ENCODE results near the gene SHB. TPM values are rescaled to one million over a fixed set of nuclear protein-coding genes. Genes with fewer than 3 reads are reported as not detected.

SHB gene
- total RNA-seq, 1 donor from 2014 or later, result 22.5 TPM

DNA sequence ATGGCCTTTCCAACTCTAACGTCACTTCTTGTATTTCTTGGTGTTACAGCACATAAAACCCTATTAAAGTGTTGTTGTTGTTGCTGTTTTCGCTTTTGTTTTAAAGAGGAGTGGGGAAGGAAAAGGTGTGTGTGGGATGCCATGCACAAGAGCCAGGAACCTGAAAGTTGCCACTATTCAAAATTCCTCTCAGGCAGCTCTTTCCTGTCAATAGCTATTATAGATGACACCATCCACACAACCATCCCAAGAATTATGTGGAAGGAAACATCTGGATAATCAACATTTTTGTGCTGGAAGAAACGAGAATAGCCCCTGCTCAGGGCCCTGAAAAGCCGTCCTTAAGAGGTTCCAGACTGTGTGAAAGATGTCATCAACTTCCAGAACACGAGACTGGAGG is 79.3 kb downstream of the SHB start:
- Mint-ChIP-seq H3K27ac (no peak overlapping the region), H3K4me3 (ENCODE audit: low read depth) (no peak overlapping the region), H3K27me3 (no peaks in the 10 kb centered on the region), H3K36me3 (ENCODE audit: insufficient read depth) (peaks cover 2% of the 10 kb centered on the region), H3K4me1 (ENCODE audit: low read depth) (peaks cover 14% of the 10 kb centered on the region), H3K9me3 (ENCODE audit: low read depth) (no peaks in the 10 kb centered on the region)
- TF ChIP-seq CTCF (IDR thresholded peaks at IDR 0.05; ENCODE audit: unreplicated experiment), result no peak
- DNase-seq (ENCODE audit: low spot score, unreplicated experiment), result no peak

DNA sequence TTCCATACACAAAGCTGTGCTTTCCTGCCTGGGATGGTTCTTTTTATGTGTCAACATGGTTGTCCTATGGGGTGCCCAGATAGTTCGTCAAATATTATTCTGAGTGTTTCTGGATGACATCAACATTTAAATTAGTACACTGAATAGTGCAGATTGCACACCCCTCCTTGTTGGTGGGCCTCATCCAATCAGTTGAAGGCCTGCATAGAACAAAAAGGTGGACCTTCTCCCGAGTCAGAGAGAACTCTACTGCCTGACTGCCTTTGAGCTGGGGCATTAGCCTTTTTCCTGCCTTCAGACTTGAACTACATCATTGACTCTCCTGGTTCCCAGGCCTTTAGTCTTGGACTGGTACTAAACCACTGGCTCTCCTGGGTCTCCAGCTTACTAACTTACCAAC is 80.4 kb downstream of the SHB start:
- Mint-ChIP-seq H3K4me3 (ENCODE audit: low read depth) (no peak overlapping the region), H3K27ac (no peak overlapping the region), H3K36me3 (ENCODE audit: insufficient read depth) (peaks cover 2% of the 10 kb centered on the region), H3K9me3 (ENCODE audit: low read depth) (no peaks in the 10 kb centered on the region), H3K27me3 (no peaks in the 10 kb centered on the region), H3K4me1 (ENCODE audit: low read depth) (peaks cover 16% of the 10 kb centered on the region)
- DNase-seq (ENCODE audit: low spot score, unreplicated experiment), result no peak
- no peak for TF ChIP-seq CTCF (IDR thresholded peaks at IDR 0.05; ENCODE audit: unreplicated experiment)

- H3K4me3 Mint-ChIP-seq (ENCODE audit: low read depth), result no peak overlapping the region
- H3K36me3 Mint-ChIP-seq (ENCODE audit: insufficient read depth), result peaks cover 3% of the 10 kb centered on the region
- DNase-seq (ENCODE audit: low spot score, unreplicated experiment), result no peak
- H3K4me1 Mint-ChIP-seq (ENCODE audit: low read depth), result peaks cover 14% of the 10 kb centered on the region
- TF ChIP-seq CTCF (IDR thresholded peaks at IDR 0.05; ENCODE audit: unreplicated experiment), result no peak
- no peaks in the 10 kb centered on the region for H3K9me3 Mint-ChIP-seq (ENCODE audit: low read depth)
- no peak overlapping the region for H3K27ac Mint-ChIP-seq
- H3K27me3 Mint-ChIP-seq, result no peaks in the 10 kb centered on the region
Measured at GRCh38 chr9:37988041-37988440, 81.0 kb downstream of the SHB start.

- Mint-ChIP-seq H3K36me3 (ENCODE audit: insufficient read depth) (peaks cover 3% of the 10 kb centered on the region), H3K27me3 (no peaks in the 10 kb centered on the region), H3K27ac (no peak overlapping the region), H3K9me3 (ENCODE audit: low read depth) (no peaks in the 10 kb centered on the region), H3K4me3 (ENCODE audit: low read depth) (no peak overlapping the region), H3K4me1 (ENCODE audit: low read depth) (peaks cover 11% of the 10 kb centered on the region)
- no peak for DNase-seq (ENCODE audit: low spot score, unreplicated experiment)
- TF ChIP-seq CTCF (IDR thresholded peaks at IDR 0.05; ENCODE audit: unreplicated experiment), result no peak
Measured at GRCh38 chr9:37987467-37987981, 81.5 kb downstream of the SHB start.

DNA sequence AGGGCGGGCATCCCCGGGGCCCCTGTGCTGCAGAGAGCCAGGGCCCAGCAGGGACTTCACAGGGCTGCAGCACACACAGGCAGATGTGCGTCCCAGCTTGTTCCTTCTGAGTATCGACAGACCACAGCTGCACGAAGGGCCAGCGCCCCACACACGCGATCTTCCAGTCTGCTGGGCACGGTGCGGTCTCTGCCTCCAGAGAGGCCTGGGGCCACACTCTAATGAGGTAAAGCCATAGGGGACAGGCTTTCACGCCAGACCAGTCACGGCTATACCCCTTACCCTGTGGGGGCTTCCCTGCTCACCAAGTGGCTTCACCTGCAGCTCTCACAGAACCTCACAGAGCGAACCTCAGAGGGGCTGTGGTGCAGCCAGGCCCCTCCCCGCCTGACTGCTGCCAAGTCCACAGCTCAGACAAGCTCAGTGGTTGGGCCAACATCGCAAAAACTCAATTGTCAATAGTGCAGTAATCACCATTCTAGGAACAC is 82.2 kb downstream of the SHB start:
- no peak for DNase-seq (ENCODE audit: low spot score, unreplicated experiment)
- H3K4me1 Mint-ChIP-seq (ENCODE audit: low read depth), result peaks cover 11% of the 10 kb centered on the region
- peaks cover 4% of the 10 kb centered on the region for H3K36me3 Mint-ChIP-seq (ENCODE audit: insufficient read depth)
- TF ChIP-seq CTCF (IDR thresholded peaks at IDR 0.05; ENCODE audit: unreplicated experiment), result no peak
- no peak overlapping the region for H3K27ac Mint-ChIP-seq
- no peak overlapping the region for H3K4me3 Mint-ChIP-seq (ENCODE audit: low read depth)
- H3K27me3 Mint-ChIP-seq, result no peaks in the 10 kb centered on the region
- H3K9me3 Mint-ChIP-seq (ENCODE audit: low read depth), result no peaks in the 10 kb centered on the region
